Fibroblast of mammary gland (primary cell): ENCODE results near the gene NDUFB2.
"Not testable (repeated sequence)": the region's sequence is repeated elsewhere in the genome, so short reads cannot be mapped to it uniquely, and the experiment has no call there.

Experiments
- DNase-seq: peaks from one replicate; pipeline ENCODE4 v3.0.0-alpha.2; 2010; ENCODE audit warnings: low read depth
- H3K4me3 ChIP-seq: 2 replicates; pipeline ENCODE4 v1.5.1; 2011; ENCODE audit warnings: low read depth, mild to moderate bottlenecking, low read length, moderate library complexity; ENCODE audit not compliant: control insufficient read depth
- CTCF ChIP-seq: conservative IDR thresholded peaks from 2 replicates; pipeline ENCODE4 v1.5.1; 2011; ENCODE audit warnings: low read depth, low read length, inconsistent platforms; ENCODE audit not compliant: control insufficient read depth, insufficient read depth

The NDUFB2 gene

GRCh38 chr7:140704205-140704604, 7.7 kb downstream of the NDUFB2 start:
- TF ChIP-seq CTCF: no peak

GRCh38 chr7:140707132-140707531, 10.6 kb downstream of the NDUFB2 start:
- no peak overlapping the region for H3K4me3 ChIP-seq
- DNase-seq: no peak
- TF ChIP-seq CTCF: no peak

More at GRCh38 chr7:140704205-140704604, 7.7 kb downstream of the NDUFB2 start:
- no peak for DNase-seq
- H3K4me3 ChIP-seq: no peak overlapping the region

- H3K4me3 ChIP-seq, DNase-seq: not testable (repeated sequence)
Measured at GRCh38 chr7:140708764-140709163, 12.3 kb downstream of the NDUFB2 start.

- not testable (repeated sequence) for DNase-seq, H3K4me3 ChIP-seq
Measured at GRCh38 chr7:140712392-140712791, 15.9 kb downstream of the NDUFB2 start.

- no peak for TF ChIP-seq CTCF
- no peak for DNase-seq
- H3K4me3 ChIP-seq: no peak overlapping the region
Measured at GRCh38 chr7:140714331-140715040, 18.0 kb downstream of the NDUFB2 start.

GRCh38 chr7:140719721-140720120, 23.2 kb downstream of the NDUFB2 start:
- peak; percentile 32 for DNase-seq
- no peak for TF ChIP-seq CTCF
- no peak overlapping the region for H3K4me3 ChIP-seq

GRCh38 chr7:140722254-140722653, 25.7 kb downstream of the NDUFB2 start:
- TF ChIP-seq CTCF: no peak
- DNase-seq: no peak
- no peak overlapping the region for H3K4me3 ChIP-seq

- DNase-seq: no peak
- no peak overlapping the region for H3K4me3 ChIP-seq
- TF ChIP-seq CTCF: no peak
Measured at GRCh38 chr7:140723006-140723405, 26.5 kb downstream of the NDUFB2 start.
